GM23338 (cell line): ENCODE data around the gene RIMS4. TPM values are rescaled to one million over a fixed set of nuclear protein-coding genes. Genes with fewer than 3 reads are reported as not detected.

ENCODE experiments used
- ATAC-seq: fragments of 200-7000 bp; cut with Tn5 transposase; 3 replicates; pipeline ENCODE4 v1.9.1; 2020
- DNase-seq: peaks from one replicate; pipeline ENCODE4 v3.0.0-alpha.2; 2015; ENCODE audit warnings: low spot score
- H2AFZ ChIP-seq: fragments of 200-600 bp; sonication (generic); 2 replicates; pipeline ENCODE4 v1.8.0; 2016; ENCODE audit warnings: antibody characterized with exemption, mild to moderate bottlenecking, moderate library complexity
- H3F3A ChIP-seq: fragments of 200-600 bp; sonication (generic); replicated peaks from 2 replicates; pipeline ENCODE4 v1.8.0; 2017; ENCODE audit warnings: antibody characterized with exemption, mixed run types, low read depth
- H3K27ac ChIP-seq: fragments of 200-600 bp; sonication (generic); 2 replicates; pipeline ENCODE4 v1.6.1; 2016; ENCODE audit warnings: low read depth
- H3K27me3 ChIP-seq: fragments of 200-600 bp; sonication (generic); 2 replicates; pipeline ENCODE4 v1.8.0; 2016; ENCODE audit warnings: mild to moderate bottlenecking, mixed run types, moderate library complexity; ENCODE audit not compliant: insufficient read depth
- H3K36me3 ChIP-seq: fragments of 200-600 bp; sonication (generic); 2 replicates; pipeline ENCODE4 v1.8.0; 2016; ENCODE audit warnings: mild to moderate bottlenecking; ENCODE audit not compliant: insufficient read depth
- H3K4me1 ChIP-seq: fragments of 200-600 bp; sonication (generic); 2 replicates; pipeline ENCODE4 v1.8.0; 2016; ENCODE audit warnings: mild to moderate bottlenecking, moderate library complexity; ENCODE audit not compliant: insufficient read depth
- H3K4me2 ChIP-seq: fragments of 200-600 bp; sonication (generic); 2 replicates; pipeline ENCODE4 v1.7.1; 2017; ENCODE audit warnings: mixed run types
- H3K4me3 ChIP-seq: fragments of 200-600 bp; sonication (generic); 2 replicates; pipeline ENCODE4 v1.6.1; 2016; ENCODE audit warnings: mixed run types
- H3K79me2 ChIP-seq: fragments of 200-600 bp; sonication (generic); replicated peaks from 2 replicates; pipeline ENCODE4 v1.8.0; 2017; ENCODE audit warnings: mild to moderate bottlenecking; ENCODE audit not compliant: insufficient read depth
- H3K9me2 ChIP-seq: fragments of 200-600 bp; sonication (generic); 2 replicates; pipeline ENCODE4 v1.8.0; 2017; ENCODE audit not compliant: insufficient read depth
- H4K20me1 ChIP-seq: fragments of 200-600 bp; sonication (generic); replicated peaks from 2 replicates; pipeline ENCODE4 v1.8.0; 2017; ENCODE audit warnings: mild to moderate bottlenecking; ENCODE audit not compliant: insufficient read depth
- H3K27ac Mint-ChIP-seq: 2 replicates; pipeline ENCODE4 v1.8.0; 2020; ENCODE audit warnings: inconsistent platforms, mild to moderate bottlenecking, moderate library complexity, mixed read lengths
- H3K27me3 Mint-ChIP-seq: 3 replicates; pipeline ENCODE4 v1.8.0; 2022; ENCODE audit warnings: low read depth, mild to moderate bottlenecking, moderate library complexity, mixed read lengths, inconsistent platforms; ENCODE audit not compliant: insufficient read depth, poor library complexity
- H3K36me3 Mint-ChIP-seq: 3 replicates; pipeline ENCODE4 v1.8.0; 2021; ENCODE audit warnings: low read depth, mild to moderate bottlenecking, inconsistent platforms, moderate library complexity, mixed read lengths
- H3K4me1 Mint-ChIP-seq: 3 replicates; pipeline ENCODE4 v1.8.0; 2020; ENCODE audit warnings: mild to moderate bottlenecking, inconsistent platforms, mixed read lengths
- H3K4me3 Mint-ChIP-seq: 3 replicates; pipeline ENCODE4 v1.8.0; 2021; ENCODE audit warnings: moderate library complexity, mild to moderate bottlenecking, inconsistent platforms, mixed read lengths
- H3K9me3 Mint-ChIP-seq: 3 replicates; pipeline ENCODE4 v1.8.0; 2020; ENCODE audit warnings: moderate library complexity, mild to moderate bottlenecking, inconsistent platforms, mixed read lengths
- CREB1 ChIP-seq: fragments of 250-450 bp; sonication (Bioruptor Pico); IDR thresholded peaks from 2 replicates; pipeline ENCODE4 v1.5.0; 2020; ENCODE audit warnings: low read depth, mild to moderate bottlenecking, moderate library complexity
- ETS1 ChIP-seq: IDR thresholded peaks from 2 replicates; pipeline ENCODE4 v1.6.1; 2016; ENCODE audit warnings: antibody characterized with exemption
- EZH2 ChIP-seq: fragments of 200-600 bp; sonication (generic); IDR thresholded peaks from one replicate; pipeline ENCODE4 v1.8.0; 2017; ENCODE audit warnings: antibody characterized with exemption, mild to moderate bottlenecking, low read depth; ENCODE audit not compliant: unreplicated experiment
- EZH2phosphoT487 ChIP-seq: fragments of 200-600 bp; sonication (generic); IDR thresholded peaks from one replicate; pipeline ENCODE4 v1.8.1; 2018; ENCODE audit warnings: antibody characterized with exemption; ENCODE audit not compliant: unreplicated experiment
- JUNB ChIP-seq: IDR thresholded peaks from one replicate; pipeline ENCODE4 v1.6.1; 2016; ENCODE audit warnings: antibody characterized with exemption; ENCODE audit not compliant: unreplicated experiment
- STAT1 ChIP-seq: IDR thresholded peaks from one replicate; pipeline ENCODE4 v1.6.1; 2016; ENCODE audit warnings: antibody characterized with exemption; ENCODE audit not compliant: unreplicated experiment
- ZNF114 ChIP-seq: fragments of 250-450 bp; sonication (Bioruptor Pico); IDR thresholded peaks from 2 replicates; pipeline ENCODE4 v1.5.0; 2020; ENCODE audit warnings: mild to moderate bottlenecking, moderate library complexity
- ZNF462 ChIP-seq: fragments of 250-450 bp; sonication (Bioruptor Pico); IDR thresholded peaks from 2 replicates; pipeline ENCODE4 v1.5.0; 2020; ENCODE audit warnings: mild to moderate bottlenecking, moderate library complexity
- polyA plus RNA-seq: library from polyadenylated mRNA; unstranded; fragments of >200 nt; fragmentation: Nextera tagmentation; extraction: Ambion mirVana; gene quantifications from 2 replicates; pipeline ENCODE4 v1.2.1, GENCODE V29; 2016
- total RNA-seq: library from RNA; depleted of rRNA; stranded (reverse); fragments of >200 nt; shearing (Covaris generic); gene quantifications from 2 replicates; pipeline ENCODE4 v1.2.3, GENCODE V29; 2014
- TF ChIP-seq, protein P1 (sequence below), 2 experiments: fragments of 200-600 bp in 1 of 2; sonication (generic) in 1 of 2; conservative IDR thresholded peaks; 2 replicates each; pipeline versions ENCODE4 v1.5.1 to v1.6.1; 2016 to 2017; ENCODE audit warnings: antibody characterized with exemption in 2 of 2, low read depth in 2 of 2, mild to moderate bottlenecking in 2 of 2, moderate library complexity in 1 of 2
- TF ChIP-seq, protein P2 (sequence below): IDR thresholded peaks from one replicate; pipeline ENCODE4 v1.6.1; 2018; ENCODE audit warnings: antibody characterized with exemption; ENCODE audit not compliant: unreplicated experiment

RIMS4 gene
- total and polyA plus RNA-seq, 2 experiments from 2014 or later: 3.5 to 39.7 TPM

DNA sequence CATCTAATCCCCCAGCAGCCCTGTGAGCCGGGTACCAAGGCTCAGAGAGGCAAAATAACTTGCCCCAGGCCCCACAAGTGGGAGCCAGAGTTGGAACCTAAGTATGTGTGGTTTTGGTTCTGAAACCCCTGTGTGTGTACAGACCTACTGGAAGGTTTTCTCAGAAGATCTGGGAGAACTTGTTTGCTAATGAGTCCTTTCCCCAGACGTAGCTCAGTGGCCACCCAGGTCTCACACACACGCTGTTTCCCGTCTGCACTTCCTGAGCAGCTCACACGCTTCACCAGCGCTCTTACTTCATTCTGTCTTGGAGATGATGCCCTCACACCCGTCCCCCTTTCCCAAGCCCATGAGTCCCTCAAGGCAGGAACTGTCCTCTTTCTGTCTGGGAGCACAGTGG, 87.0 kb downstream of the RIMS4 start (continued):
- no peak for TF ChIP-seq ZNF462 (CRISPR knock-in tag)
- TF ChIP-seq, protein P1, sequence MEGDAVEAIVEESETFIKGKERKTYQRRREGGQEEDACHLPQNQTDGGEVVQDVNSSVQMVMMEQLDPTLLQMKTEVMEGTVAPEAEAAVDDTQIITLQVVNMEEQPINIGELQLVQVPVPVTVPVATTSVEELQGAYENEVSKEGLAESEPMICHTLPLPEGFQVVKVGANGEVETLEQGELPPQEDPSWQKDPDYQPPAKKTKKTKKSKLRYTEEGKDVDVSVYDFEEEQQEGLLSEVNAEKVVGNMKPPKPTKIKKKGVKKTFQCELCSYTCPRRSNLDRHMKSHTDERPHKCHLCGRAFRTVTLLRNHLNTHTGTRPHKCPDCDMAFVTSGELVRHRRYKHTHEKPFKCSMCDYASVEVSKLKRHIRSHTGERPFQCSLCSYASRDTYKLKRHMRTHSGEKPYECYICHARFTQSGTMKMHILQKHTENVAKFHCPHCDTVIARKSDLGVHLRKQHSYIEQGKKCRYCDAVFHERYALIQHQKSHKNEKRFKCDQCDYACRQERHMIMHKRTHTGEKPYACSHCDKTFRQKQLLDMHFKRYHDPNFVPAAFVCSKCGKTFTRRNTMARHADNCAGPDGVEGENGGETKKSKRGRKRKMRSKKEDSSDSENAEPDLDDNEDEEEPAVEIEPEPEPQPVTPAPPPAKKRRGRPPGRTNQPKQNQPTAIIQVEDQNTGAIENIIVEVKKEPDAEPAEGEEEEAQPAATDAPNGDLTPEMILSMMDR (conservative IDR thresholded peaks at IDR 0.05; ENCODE audit: low read depth in 2 of 2): no peak
- TF ChIP-seq JUNB: no peak
- no peak for TF ChIP-seq CREB1 (CRISPR knock-in tag)
- TF ChIP-seq EZH2: no peak
- no peak for TF ChIP-seq EZH2phosphoT487
- no peak for TF ChIP-seq ZNF114

DNA sequence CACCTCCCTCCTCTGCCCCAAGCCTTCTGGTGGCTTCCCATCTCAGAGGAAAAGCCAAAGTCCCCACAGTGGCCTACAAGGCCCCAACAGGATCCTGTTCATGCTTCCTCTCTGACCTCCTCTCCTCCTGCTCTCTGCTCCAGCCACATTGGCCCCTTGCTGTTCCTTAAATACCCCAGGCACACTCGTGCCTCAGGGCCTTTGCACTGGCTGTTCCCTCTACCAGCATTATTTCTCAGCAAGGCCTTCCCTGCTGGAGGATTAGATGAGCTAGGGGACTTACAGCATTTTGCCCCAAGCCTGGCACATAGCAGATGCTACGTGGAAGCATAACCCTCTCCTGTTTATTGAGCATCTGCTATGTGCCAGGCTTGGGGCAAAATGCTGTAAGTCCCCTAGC, 87.4 kb downstream of the RIMS4 start:
- no peaks in the 10 kb centered on the region for H3F3A ChIP-seq
- no peak overlapping the region for H2AFZ ChIP-seq
- no peak overlapping the region for H3K27ac ChIP-seq
- Mint-ChIP-seq H3K4me1 (peaks cover 17% of the 10 kb centered on the region), H3K4me3 (no peak overlapping the region), H3K9me3 (no peaks in the 10 kb centered on the region), H3K36me3 (no peaks in the 10 kb centered on the region), H3K27me3 (peaks cover 7% of the 10 kb centered on the region), H3K27ac (no peak overlapping the region)
- no peak for ATAC-seq
- no peaks in the 10 kb centered on the region for H3K27me3 ChIP-seq
- no peaks in the 10 kb centered on the region for H3K9me2 ChIP-seq
- no peaks in the 10 kb centered on the region for H3K79me2 ChIP-seq
- H3K4me1 ChIP-seq: peaks cover 9% of the 10 kb centered on the region
- H3K4me2 ChIP-seq: no peak overlapping the region
- no peak overlapping the region for H3K4me3 ChIP-seq
- no peak for DNase-seq
- H3K36me3 ChIP-seq: no peaks in the 10 kb centered on the region
- no peaks in the 10 kb centered on the region for H4K20me1 ChIP-seq
- TF ChIP-seq, protein P2, sequence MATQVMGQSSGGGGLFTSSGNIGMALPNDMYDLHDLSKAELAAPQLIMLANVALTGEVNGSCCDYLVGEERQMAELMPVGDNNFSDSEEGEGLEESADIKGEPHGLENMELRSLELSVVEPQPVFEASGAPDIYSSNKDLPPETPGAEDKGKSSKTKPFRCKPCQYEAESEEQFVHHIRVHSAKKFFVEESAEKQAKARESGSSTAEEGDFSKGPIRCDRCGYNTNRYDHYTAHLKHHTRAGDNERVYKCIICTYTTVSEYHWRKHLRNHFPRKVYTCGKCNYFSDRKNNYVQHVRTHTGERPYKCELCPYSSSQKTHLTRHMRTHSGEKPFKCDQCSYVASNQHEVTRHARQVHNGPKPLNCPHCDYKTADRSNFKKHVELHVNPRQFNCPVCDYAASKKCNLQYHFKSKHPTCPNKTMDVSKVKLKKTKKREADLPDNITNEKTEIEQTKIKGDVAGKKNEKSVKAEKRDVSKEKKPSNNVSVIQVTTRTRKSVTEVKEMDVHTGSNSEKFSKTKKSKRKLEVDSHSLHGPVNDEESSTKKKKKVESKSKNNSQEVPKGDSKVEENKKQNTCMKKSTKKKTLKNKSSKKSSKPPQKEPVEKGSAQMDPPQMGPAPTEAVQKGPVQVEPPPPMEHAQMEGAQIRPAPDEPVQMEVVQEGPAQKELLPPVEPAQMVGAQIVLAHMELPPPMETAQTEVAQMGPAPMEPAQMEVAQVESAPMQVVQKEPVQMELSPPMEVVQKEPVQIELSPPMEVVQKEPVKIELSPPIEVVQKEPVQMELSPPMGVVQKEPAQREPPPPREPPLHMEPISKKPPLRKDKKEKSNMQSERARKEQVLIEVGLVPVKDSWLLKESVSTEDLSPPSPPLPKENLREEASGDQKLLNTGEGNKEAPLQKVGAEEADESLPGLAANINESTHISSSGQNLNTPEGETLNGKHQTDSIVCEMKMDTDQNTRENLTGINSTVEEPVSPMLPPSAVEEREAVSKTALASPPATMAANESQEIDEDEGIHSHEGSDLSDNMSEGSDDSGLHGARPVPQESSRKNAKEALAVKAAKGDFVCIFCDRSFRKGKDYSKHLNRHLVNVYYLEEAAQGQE: no peak
- TF ChIP-seq ETS1: no peak
- no peak for TF ChIP-seq STAT1
